Gastrocnemius medialis (tissue), 4 donors: ENCODE measurements around the gene HOXA6.

Source experiments
- CTCF ChIP-seq, 5 experiments: fragments of 450-650 bp in 3 of 5; fragments of 200-600 bp in 2 of 5; sonication (generic) in 2 of 5; IDR thresholded peaks in 4 of 5; conservative IDR thresholded peaks in 1 of 5; 1 replicate in 4 of 5; 2 replicates in 1 of 5; pipeline ENCODE4 v1.5.1; 2016 to 2019; ENCODE audit warnings: antibody characterized with exemption in 5 of 5, mild to moderate bottlenecking in 3 of 5, moderate library complexity in 3 of 5
- POLR2A ChIP-seq, 2 donors: fragments of 450-650 bp; IDR thresholded peaks; one replicate each; pipeline ENCODE4 v1.6.1; 2017; ENCODE audit warnings: antibody characterized with exemption in 2 of 2, mild to moderate bottlenecking in 2 of 2, moderate library complexity in 2 of 2

GRCh38 chr7:27189295-27189996, 41.9 kb upstream of the HOXA6 start:
- TF ChIP-seq CTCF (IDR thresholded peaks at IDR 0.05 in 4 of 5, conservative IDR thresholded peaks at IDR 0.05 in 1 of 5) (no peak), POLR2A (IDR thresholded peaks at IDR 0.05) (peak; percentile 57 to 66)
